GM20000 (cell line): Measurements from ENCODE around the gene BUB1.
"Not testable (repeated sequence)": the region's sequence is repeated elsewhere in the genome, so short reads cannot be mapped to it uniquely, and the experiment has no call there.

Experiments used
- DNase-seq: peaks from one replicate; pipeline ENCODE4 v3.0.0; 2012; ENCODE audit warnings: low spot score
- TF ChIP-seq, protein P1 (sequence below): IDR thresholded peaks from 2 replicates; pipeline ENCODE4 v1.5.1; 2012; ENCODE audit warnings: mild to moderate bottlenecking, control low read depth; ENCODE audit errors: extremely low read depth, missing control alignments

Gene BUB1

DNA sequence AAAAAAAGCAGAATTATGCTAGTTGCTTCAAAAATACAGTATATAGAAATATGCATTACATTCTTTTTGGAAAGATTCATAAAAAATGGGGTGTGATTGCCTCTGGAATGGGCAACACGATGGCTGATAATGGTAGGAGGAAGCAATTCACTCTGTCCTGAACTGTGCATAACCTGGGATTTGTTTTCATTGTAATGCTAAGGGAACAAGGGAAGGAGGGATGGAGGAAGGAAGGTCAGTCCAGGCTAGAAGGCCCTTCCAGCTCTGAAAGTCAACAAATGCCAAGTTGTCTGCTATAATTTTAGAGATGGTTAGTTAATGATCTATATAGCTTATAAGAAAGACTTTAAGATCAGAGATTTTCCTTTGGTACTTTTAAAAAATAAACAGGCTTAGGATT is 40.8 kb downstream of the BUB1 start:
- DNase-seq, result no peak
- TF ChIP-seq, protein P1, sequence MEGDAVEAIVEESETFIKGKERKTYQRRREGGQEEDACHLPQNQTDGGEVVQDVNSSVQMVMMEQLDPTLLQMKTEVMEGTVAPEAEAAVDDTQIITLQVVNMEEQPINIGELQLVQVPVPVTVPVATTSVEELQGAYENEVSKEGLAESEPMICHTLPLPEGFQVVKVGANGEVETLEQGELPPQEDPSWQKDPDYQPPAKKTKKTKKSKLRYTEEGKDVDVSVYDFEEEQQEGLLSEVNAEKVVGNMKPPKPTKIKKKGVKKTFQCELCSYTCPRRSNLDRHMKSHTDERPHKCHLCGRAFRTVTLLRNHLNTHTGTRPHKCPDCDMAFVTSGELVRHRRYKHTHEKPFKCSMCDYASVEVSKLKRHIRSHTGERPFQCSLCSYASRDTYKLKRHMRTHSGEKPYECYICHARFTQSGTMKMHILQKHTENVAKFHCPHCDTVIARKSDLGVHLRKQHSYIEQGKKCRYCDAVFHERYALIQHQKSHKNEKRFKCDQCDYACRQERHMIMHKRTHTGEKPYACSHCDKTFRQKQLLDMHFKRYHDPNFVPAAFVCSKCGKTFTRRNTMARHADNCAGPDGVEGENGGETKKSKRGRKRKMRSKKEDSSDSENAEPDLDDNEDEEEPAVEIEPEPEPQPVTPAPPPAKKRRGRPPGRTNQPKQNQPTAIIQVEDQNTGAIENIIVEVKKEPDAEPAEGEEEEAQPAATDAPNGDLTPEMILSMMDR, result no peak

DNA sequence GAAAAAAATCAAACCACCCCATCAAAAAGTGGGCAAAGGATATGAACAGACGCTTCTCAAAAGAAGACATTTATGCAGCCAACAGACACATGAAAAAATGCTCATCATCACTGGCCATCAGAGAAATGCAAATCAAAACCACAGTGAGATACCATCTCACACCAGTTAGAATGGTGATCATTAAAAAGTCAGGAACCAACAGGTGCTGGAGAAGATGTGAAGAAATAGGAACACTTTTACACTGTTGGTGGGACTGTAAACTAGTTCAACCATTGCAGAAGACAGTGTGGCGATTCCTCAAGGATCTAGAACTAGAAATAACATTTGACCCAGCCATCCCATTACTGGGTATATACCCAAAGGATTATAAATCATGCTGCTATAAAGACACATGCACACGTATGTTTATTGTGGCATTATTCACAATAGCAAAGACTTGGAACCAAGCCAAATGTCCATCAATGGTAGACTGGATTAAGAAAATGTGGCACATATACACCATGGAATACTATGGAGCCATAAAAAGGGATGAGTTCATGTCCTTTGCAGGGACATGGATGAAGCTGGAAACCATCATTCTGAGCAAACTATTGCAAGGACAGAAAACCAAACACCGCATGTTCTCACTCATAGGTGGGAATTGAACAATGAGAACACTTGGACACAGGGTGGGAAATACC is 41.8 kb downstream of the BUB1 start:
- DNase-seq, result not testable (repeated sequence)

DNA sequence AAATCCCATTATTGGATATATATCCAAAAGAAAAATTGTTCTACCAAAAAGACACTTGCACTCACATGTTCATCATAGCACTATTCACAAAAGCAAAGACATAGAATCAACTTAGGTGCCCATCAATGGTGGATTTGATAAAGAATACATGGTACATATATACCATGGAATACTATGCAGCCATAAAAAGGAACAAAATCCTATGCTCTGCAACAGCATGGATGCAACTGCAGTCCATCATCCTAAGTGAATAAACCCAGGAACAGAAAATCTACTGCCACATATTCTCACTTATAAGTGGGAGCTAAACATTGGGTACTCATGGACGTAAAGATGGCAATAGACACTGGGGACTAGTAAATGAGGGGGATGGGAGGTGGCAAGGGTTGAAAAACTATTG is 50.5 kb downstream of the BUB1 start:
- DNase-seq, result not testable (repeated sequence)

DNA sequence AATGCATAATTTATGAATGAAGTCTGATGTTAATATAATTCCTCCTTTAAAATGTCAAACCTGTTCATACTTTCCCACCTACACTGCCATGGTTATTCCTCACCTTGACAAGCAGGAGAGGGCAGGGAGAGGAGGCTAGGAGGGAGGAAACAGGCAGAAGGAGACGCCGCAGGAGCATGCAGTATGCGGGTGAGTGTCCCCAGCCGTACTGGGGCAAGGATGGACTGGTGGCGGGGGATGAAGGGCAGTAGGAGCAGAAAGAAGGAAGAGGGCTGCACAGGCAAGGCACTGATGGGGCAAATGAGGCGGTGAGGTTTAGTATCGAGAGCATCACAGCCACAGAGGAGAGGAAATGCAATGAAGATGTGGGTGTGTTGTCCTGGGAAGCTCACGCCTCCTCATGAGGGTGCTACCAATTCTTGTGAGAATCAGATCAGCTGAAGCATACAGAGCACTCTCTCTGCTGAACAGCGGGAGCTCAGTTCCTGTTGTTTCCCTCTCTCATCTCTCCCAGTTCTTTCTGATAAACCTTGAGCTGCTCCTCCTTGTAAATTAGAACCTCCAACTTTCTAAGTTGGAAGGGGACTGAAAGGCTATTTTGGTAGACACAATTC is 58.4 kb downstream of the BUB1 start:
- DNase-seq, result not testable (repeated sequence)

DNA sequence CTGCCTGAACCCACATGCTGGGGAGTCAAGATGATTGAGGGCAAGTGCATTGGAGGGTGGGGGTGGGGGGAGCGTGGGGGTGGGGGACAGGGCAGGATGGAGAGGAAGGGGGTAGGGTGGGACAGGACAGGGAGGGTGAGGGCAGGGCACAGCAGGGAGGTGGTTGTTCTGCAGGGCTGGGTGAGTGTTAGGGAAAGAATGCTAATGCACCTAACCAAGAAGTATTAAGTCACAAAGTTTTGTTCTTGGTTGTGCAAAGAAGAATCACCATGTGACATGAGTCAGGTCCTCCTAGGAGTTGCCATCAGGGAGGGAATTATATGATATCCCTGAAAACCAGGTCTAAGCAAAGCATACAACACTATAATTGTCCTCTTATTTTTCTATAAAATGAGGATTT is 63.9 kb downstream of the BUB1 start:
- DNase-seq, result not testable (repeated sequence)

DNA sequence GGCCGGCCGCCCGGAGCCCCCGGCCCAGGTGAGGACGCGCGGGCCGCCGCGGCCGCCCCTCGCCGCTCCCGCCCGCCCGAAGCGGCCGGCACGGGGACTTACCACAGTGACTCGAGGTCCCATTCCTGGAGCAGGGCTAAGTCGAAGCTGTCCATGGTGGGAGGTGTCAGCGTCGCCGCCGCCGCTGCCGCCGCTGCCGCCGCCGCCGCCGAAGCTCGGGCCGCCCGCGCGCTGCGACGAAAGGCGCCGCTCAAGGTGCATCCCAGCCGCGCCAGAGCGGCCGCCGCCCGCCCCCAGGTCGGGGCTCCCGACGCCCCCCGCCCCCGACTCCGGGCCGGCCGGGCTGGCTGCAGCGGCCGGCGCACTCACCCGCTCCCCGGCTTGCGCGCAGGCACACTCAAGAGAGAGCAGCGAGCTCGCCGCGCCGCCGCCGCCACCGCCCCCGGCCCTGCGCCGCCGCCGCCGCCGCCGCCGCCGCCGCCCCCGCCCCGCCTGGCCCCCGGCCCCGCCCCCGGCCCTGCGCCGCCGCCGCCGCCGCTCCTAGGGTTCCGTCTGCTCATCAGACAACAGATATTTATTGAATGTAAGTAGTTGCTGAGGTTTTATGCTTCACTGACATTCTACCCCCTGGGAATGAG is 67.1 kb downstream of the BUB1 start:
- DNase-seq, result not testable (repeated sequence)

DNA sequence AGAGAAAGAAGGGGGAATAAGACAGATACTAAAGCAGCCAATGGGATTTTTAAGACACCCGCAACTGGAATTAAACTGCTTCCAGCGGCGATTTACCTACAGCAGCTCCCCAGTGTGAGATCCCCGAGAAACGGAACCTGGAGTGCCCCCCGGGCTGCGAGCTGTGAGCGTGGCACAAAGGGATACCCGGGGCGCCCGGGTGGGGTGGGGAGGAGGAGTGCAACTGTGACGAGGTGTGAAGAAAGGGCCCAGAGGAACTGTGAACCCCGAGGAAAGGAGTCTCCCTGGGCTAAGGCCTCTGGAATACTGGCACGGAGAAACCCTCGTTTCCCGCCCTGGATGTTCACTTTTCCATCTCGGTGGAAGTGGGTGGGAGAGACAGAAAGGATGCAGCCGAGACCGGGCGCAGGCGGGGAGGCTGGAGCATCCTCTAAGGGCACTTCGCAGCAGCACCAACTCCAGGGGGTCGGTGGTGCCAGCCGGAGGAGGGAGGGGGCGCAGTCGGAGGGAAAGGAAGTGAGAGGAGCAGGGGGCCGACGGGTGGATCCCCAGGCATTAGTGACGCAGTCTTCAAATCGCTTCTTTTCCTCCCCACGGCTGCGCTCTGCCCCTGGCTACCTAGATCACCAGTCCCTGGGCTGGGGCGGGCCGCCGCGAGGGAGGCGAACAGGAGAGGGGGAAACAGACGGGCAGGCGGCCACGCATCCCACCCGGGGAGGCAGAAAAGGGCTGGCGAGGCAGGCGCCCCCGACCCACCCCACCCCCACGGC is 67.8 kb downstream of the BUB1 start:
- DNase-seq, result not testable (repeated sequence)

DNA sequence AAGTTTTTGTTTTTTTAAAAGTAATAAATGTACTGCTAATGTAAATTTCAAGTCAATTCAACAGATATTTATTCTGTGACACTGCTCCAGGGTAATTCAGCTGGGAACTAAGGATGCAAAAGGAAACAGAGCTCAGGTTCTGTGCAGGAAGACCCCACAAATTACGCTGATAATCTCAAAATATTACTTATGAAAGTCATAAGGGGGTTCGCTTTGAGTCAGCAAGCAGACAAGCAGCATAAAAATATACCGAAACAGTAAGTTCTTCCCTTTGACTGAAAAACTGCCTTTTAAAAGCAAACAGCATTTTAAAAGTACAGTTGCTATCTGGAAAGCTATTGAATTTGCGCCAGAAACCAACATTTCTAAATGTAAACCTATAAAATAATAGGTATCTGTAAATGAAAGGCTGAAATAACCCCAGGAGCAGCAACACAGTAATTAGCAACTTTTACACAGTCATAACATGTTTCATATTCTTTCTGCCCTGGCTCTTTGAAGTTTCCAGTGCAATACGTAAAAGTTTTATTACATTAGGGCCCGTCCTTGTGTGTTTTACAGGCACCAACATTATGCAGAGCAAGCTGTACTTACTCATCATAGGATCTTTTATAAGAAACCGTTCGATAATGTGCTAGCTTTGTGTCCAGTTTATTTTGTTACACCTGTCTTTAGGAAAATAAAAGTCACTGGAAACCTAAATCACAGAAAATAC is 68.9 kb downstream of the BUB1 start:
- not testable (repeated sequence) for DNase-seq

DNA sequence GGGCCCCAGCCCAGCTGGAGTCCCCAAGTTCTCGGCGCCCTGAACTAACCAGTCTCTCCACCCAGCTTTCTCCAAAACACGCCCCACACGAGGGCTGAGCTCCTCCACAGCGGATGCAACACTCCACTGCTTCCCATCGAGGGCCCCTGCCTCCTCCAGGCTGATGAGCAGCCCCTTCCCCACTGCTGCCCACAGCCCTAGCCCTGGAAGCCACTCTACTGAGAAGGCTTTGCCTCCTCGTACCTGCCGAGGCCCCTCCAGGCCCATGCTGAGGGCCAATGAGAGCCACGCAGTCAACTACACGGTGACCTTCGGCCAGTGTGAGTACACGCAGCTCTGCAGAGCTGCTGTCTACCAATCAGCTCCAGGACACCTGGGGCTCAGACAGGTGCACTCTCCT is 72.8 kb downstream of the BUB1 start:
- DNase-seq, result not testable (repeated sequence)

DNA sequence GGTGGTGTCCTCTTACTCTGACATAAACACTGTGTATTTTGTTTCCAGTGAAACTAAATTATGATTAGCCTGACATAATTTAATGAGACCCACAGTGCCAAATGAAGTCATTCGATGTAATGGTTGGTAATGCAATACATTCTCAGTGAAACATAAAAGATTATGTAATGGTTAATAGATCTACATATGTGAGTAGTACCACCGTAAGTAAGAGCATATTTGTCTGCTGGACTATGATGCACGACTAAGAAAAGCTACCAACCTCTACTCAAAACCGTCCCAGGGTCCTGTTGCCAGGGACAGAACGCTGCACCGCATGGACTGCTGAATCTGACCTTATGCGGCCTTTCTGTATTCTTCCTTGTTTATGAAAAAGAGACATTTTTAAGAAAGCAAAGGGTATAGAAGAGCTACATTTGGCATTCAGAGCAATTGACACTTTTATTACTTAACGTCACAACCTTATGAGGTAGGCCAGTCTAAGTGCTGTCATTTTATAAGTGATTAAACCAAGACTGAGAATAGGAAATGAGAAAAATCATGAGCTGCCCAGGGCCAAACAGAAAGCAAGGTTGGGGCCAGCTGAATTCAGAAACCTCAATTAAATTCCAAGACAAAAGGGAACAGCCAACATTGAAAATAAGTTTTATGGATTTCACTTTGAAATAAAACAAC is 73.8 kb downstream of the BUB1 start:
- not testable (repeated sequence) for DNase-seq

DNA sequence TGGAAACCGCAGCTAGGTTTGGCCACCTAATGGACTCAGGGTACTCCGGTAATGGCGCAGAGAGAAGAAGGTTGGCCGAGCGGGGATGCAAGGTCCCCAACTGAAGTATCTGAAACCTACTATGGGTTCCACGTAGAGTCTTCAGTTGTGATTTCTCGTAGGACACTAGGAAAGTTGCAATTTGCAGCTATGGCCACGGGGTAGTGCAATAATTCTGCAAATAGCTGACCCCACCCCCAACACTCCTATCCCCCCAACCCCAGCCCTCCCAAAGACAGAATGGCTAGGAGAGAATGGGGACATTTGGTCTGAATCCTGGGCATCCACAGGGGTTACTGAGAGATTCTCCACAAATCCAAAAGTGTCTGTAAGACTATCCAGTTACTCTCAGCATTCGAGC is 75.7 kb downstream of the BUB1 start:
- not testable (repeated sequence) for DNase-seq

DNA sequence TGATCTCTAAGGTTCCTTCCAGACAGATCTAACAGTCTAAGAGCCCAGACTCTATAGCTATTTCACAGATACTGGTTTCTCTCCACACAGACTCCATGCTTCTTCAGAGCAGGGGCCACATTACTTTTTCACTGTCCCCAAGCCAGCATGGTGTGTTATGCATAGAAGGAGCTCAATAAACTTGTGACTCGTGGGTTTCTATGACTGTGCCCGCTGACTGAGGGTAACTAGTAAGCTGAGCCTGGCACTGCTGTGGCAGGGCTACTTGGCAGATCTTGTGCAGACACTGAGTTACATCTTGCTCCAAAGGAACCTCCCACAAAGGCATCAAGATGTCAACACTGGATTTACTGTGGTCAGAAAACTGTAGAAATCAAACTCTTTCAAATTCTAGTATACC is 85.9 kb downstream of the BUB1 start:
- not testable (repeated sequence) for DNase-seq

DNA sequence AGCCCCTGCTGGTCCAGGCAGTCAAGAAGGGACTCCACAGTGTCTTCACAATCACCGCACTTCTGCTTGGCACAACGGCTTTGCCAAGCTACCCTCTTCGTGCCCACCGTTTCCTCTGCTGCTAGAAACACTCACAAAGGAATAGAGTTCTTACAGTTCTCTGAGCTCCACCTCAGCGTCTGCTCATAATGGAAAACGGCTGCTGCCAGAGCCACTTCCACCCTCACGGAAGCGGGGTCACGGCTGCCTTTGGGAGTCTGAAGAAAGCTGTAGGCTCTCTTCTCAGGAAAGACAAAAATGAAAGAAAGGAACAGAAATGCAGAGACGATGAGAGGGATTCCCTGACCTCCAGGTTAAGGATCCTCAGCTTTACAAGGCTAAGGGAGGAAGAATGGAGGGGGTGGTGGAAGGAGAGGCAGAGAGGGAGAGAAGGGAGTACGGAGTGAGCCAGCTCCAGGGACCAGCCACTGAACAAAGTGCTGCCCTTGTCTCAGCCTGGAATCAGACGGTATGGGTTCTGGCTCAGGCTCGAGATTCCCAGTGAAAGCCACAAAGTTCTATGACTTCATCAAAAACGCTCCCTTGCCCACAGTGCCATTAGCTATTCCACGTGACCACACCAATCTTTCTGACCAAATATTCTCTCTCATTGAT is 88.1 kb downstream of the BUB1 start:
- not testable (repeated sequence) for DNase-seq

DNA sequence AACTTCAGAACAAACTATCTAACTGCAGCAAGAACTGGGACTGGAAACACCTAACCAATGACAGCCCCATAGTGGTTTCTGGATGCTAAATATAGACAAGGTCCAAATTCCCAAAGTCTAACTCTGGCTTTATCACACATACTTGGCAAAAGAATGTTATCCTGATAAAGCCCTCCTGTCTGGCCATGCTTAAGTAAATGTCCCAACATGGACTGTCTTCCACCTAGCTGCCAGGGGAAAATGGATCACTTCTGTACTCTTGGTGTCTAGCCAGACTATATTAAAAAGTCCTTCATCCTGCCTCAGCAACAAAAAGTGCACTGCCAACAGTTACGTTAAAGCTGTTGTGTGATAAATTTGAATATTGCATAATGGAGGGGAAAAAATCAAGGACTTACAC is 89.3 kb downstream of the BUB1 start:
- not testable (repeated sequence) for DNase-seq
